K562 (cell line): ENCODE data around the gene GTF3C6. TPM values are rescaled to one million over a fixed set of nuclear protein-coding genes. Genes with fewer than 3 reads are reported as not detected.

Experiments used
- BCL6 ChIP-seq: fragments of 250-450 bp; sonication (Bioruptor Pico); IDR thresholded peaks from 2 replicates; pipeline ENCODE4 v1.4.0; 2020
- BRF2 ChIP-seq: IDR thresholded peaks from 3 replicates; pipeline ENCODE4 v1.6.1; 2011; ENCODE audit warnings: borderline replicate concordance, mild to moderate bottlenecking; ENCODE audit not compliant: insufficient read length, insufficient read depth
- ELK3 ChIP-seq: fragments of 450-650 bp; formaldehyde crosslinking; IDR thresholded peaks from 2 replicates; pipeline ENCODE4 v1.4.0; 2020; ENCODE audit warnings: mild to moderate bottlenecking
- KAT8 ChIP-seq: fragments of 450-650 bp; IDR thresholded peaks from 2 replicates; pipeline ENCODE4 v1.6.1; 2016; ENCODE audit warnings: low read depth, mild to moderate bottlenecking
- KDM1A ChIP-seq, 2 experiments: fragments of 450-650 bp; IDR thresholded peaks; 2 replicates each; pipeline ENCODE4 v1.6.1; 2016; ENCODE audit warnings: mild to moderate bottlenecking in 2 of 2
- MAFG ChIP-seq: fragments of 450-650 bp; conservative IDR thresholded peaks from 2 replicates; pipeline ENCODE4 v1.6.1; 2016; ENCODE audit warnings: missing genetic modification characterization, missing compliant biosample characterization
- RBFOX2 ChIP-seq: fragments of 200-400 bp; formaldehyde crosslinking; IDR thresholded peaks from 2 replicates; pipeline ENCODE4 v1.6.1; 2017; ENCODE audit warnings: low read depth, mild to moderate bottlenecking, low read length, moderate library complexity
- ZNF146 ChIP-seq: IDR thresholded peaks from one replicate; pipeline ENCODE4 v1.6.1; 2018; ENCODE audit warnings: missing compliant biosample characterization; ENCODE audit not compliant: unreplicated experiment
- ZNF217 ChIP-seq: sonication (generic); formaldehyde crosslinking; IDR thresholded peaks from 2 replicates; pipeline ENCODE4 v1.8.0; 2022; ENCODE audit warnings: mild to moderate bottlenecking, missing genetic modification reagents
- ZNF407 ChIP-seq: fragments of 450-650 bp; IDR thresholded peaks from 2 replicates; pipeline ENCODE4 v1.6.1; 2016; ENCODE audit warnings: low read depth
- ZNF507 ChIP-seq: conservative IDR thresholded peaks from 2 replicates; pipeline ENCODE4 v1.6.1; 2017; ENCODE audit warnings: missing genetic modification characterization, missing compliant biosample characterization
- polyA plus RNA-seq, 8 experiments: library from polyadenylated mRNA; depleted of rRNA in 4 of 8; stranded (reverse) in 5 of 8; unstranded in 3 of 8; fragments of >200 nt; fragmentation: Nextera tagmentation in 2 of 8; fragmentation: Illumina TruSeq in 1 of 8; extraction: Ambion mirVana in 2 of 8; extraction: Trizol in 1 of 8; gene quantifications; 2 replicates each; pipeline versions ENCODE4 v1.2.1 to v1.2.3, GENCODE V29; 2011 to 2014; ENCODE audit warnings: inconsistent platforms in 1 of 8, missing spikeins in 1 of 8
- total RNA-seq, 7 experiments: library from RNA; depleted of rRNA in 6 of 7; stranded (reverse); fragments of >200 nt in 6 of 7; fragmentation: Illumina TruSeq in 2 of 7; extraction: Trizol in 2 of 7; gene quantifications; 2 replicates each; pipeline versions ENCODE4 v1.2.1 to v1.2.3, GENCODE V29; 2011 to 2021; ENCODE audit warnings: low replicate concordance in 1 of 7

The GTF3C6 gene
- total and polyA plus RNA-seq, 9 of the 15 experiments (the other 6 are each of a cell fraction or from before 2014, with no cell fraction given) = 37.6 to 140 (median 111) TPM

- TF ChIP-seq BRF2 (no peak), ZNF507 (no peak), ZNF407 (no peak), ZNF217 (CRISPR knock-in tag) (no peak), ZNF146 (CRISPR knock-in tag) (no peak), BCL6 (CRISPR knock-in tag) (no peak), MAFG (tag) (no peak), ELK3 (CRISPR knock-in tag) (no peak), KDM1A (IDR thresholded peaks at IDR 0.05) (no peak), RBFOX2 (no peak), KAT8 (no peak)
These were observed 54.8 kb downstream of the GTF3C6 start (continued) for GRCh38 chr6:111013144-111013915.
